ENCODE data around the gene GPN1. TPM values are rescaled to one million over a fixed set of nuclear protein-coding genes. Genes with fewer than 3 reads are reported as not detected.
A peak's percentile ranks its signal among the peaks of the same experiment; 100 is the strongest.

The GPN1 gene
- total RNA-seq, 4 donors from 2014 or later, result 21.0 to 30.0 (median 25.0) TPM

DNA sequence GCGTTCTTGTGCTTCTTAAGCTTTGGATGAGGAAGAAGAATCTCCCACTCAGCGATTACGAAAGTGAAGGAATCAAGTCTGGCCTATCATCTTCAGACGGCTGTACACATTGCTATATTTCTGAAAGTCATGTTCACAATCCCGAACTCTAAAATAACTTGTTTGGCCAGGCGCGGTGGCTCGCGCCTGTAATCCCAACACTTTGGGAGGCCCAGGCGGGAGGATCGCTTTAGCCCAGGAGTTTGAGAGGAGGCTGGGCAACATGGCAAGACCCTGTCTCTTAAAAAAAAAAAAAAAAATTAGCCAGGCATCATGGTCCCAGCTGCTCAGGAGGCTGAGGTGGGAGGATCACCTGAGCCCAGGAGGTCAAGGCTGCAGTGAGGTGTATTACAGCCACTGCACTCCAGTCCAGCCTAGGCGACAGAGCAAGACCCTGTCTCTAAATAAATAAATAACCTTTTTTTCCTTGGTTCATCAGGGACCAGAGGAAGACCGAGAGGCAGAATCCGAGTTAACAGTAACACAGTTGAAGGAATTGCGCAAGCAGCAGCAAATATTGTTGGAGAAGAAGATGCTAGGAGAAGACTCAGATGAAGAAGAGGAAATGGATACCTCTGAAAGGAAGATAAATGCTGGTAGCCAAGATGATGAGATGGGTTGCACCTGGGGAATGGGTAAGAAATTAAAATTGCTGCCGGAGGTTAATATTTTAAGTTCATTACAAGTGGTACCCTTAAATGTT, 35.9 kb downstream of the GPN1 start:
- Histone ChIP-seq H3K9me3 (no peaks in the 10 kb centered on the region), H3K27me3 (no peaks in the 10 kb centered on the region), H3K4me1 (peaks cover 29 to 31% of the 10 kb centered on the region in 2 donors), H3K36me3 (peaks cover 6 to 59% of the 10 kb centered on the region in 2 donors), H3K4me3 (peak overlapping the region; percentile 90 to 100 (median 98)), H3K27ac (peak overlapping the region in 2 of 4 donors; percentile 93 to 99)
- DNase-seq, result no peak
- no peak for ATAC-seq
- in situ Hi-C loops (cut with MboI; ENCODE audit: low sequenced_read_pairs in 4 of 4), result no loop called here
- TF ChIP-seq, protein P1, sequence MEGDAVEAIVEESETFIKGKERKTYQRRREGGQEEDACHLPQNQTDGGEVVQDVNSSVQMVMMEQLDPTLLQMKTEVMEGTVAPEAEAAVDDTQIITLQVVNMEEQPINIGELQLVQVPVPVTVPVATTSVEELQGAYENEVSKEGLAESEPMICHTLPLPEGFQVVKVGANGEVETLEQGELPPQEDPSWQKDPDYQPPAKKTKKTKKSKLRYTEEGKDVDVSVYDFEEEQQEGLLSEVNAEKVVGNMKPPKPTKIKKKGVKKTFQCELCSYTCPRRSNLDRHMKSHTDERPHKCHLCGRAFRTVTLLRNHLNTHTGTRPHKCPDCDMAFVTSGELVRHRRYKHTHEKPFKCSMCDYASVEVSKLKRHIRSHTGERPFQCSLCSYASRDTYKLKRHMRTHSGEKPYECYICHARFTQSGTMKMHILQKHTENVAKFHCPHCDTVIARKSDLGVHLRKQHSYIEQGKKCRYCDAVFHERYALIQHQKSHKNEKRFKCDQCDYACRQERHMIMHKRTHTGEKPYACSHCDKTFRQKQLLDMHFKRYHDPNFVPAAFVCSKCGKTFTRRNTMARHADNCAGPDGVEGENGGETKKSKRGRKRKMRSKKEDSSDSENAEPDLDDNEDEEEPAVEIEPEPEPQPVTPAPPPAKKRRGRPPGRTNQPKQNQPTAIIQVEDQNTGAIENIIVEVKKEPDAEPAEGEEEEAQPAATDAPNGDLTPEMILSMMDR (IDR thresholded peaks at IDR 0.05 in 4 of 5, conservative IDR thresholded peaks at IDR 0.05 in 1 of 5), result no peak
- TF ChIP-seq POLR2A (IDR thresholded peaks at IDR 0.05), result no peak
- intact Hi-C loops (cut with DNase I; ENCODE audit: low total_unique reads), result loop anchor here (10.0 kb wide), 1 partner anchor 180 kb away; the partner anchor contains the start of gene IFT172

GRCh38 chr2:27667446-27667845, 38.6 kb downstream of the GPN1 start:
- H3K4me1 ChIP-seq, result peaks cover 24 to 26% of the 10 kb centered on the region in 2 donors
- DNase-seq, result no peak
- intact Hi-C loops (cut with DNase I; ENCODE audit: low total_unique reads) (loop anchor here (10.0 kb wide), 1 partner anchor 183 kb away; the partner anchor contains the start of gene IFT172), in situ Hi-C loops (cut with MboI; ENCODE audit: low sequenced_read_pairs in 4 of 4) (no loop called here)
- H3K36me3 ChIP-seq, result peaks cover 3 to 58% of the 10 kb centered on the region in 2 donors
- H3K4me3 ChIP-seq, result no peak overlapping the region
- H3K27me3 ChIP-seq, result no peaks in the 10 kb centered on the region
- TF ChIP-seq, protein P1 (IDR thresholded peaks at IDR 0.05 in 4 of 5, conservative IDR thresholded peaks at IDR 0.05 in 1 of 5), result no peak
- no peak for TF ChIP-seq POLR2A (IDR thresholded peaks at IDR 0.05)
- ATAC-seq, result no peak
- H3K27ac ChIP-seq, result no peak overlapping the region
- H3K9me3 ChIP-seq, result no peaks in the 10 kb centered on the region

DNA sequence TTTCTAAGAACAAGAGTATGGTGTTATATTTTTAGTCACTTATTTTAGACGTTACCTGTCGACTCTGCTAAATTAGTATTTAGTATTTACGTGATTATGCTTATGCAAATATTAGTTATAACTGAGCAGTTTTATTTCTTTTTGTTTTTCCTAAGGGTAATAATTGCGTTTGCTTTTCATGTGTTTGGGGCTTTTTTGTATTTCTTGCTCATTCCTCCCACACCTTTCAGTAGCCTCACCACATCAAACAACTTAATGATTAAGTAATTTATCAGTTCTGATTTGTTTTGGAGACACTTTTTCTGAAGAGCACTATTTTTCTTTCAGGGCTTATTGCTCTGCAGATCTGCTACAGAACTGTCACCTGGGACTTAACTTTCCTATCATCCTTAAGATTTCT, 42.4 kb downstream of the GPN1 start:
- Histone ChIP-seq H3K4me3 (no peak overlapping the region), H3K4me1 (peaks cover 5 to 9% of the 10 kb centered on the region in 2 donors), H3K36me3 (peaks cover 6 to 69% of the 10 kb centered on the region in 2 donors), H3K9me3 (no peaks in the 10 kb centered on the region), H3K27me3 (no peaks in the 10 kb centered on the region), H3K27ac (no peak overlapping the region)
- intact Hi-C loops (cut with DNase I; ENCODE audit: low total_unique reads) (no loop called here), in situ Hi-C loops (cut with MboI; ENCODE audit: low sequenced_read_pairs in 4 of 4) (no loop called here)
- DNase-seq, result no peak
- no peak for ATAC-seq
- TF ChIP-seq, protein P1 (IDR thresholded peaks at IDR 0.05 in 4 of 5, conservative IDR thresholded peaks at IDR 0.05 in 1 of 5), result no peak
- TF ChIP-seq POLR2A (IDR thresholded peaks at IDR 0.05), result no peak

GRCh38 chr2:27672723-27673486, 44.1 kb downstream of the GPN1 start:
- peaks cover 5 to 9% of the 10 kb centered on the region in 2 donors for H3K4me1 ChIP-seq
- H3K27ac ChIP-seq, result peak overlapping the region in 3 of 4 donors; percentile 50 to 63 (median 60)
- intact Hi-C loops (cut with DNase I; ENCODE audit: low total_unique reads) (no loop called here), in situ Hi-C loops (cut with MboI; ENCODE audit: low sequenced_read_pairs in 4 of 4) (no loop called here)
- DNase-seq, result no peak
- no peaks in the 10 kb centered on the region for H3K9me3 ChIP-seq
- H3K27me3 ChIP-seq, result no peaks in the 10 kb centered on the region
- peaks cover 3 to 70% of the 10 kb centered on the region in 2 donors for H3K36me3 ChIP-seq
- no peak overlapping the region for H3K4me3 ChIP-seq
- TF ChIP-seq POLR2A (IDR thresholded peaks at IDR 0.05), result no peak
- TF ChIP-seq, protein P1 (IDR thresholded peaks at IDR 0.05 in 4 of 5, conservative IDR thresholded peaks at IDR 0.05 in 1 of 5), result no peak
- peak; percentile 80 to 92 for ATAC-seq

All from gastrocnemius medialis (tissue), 4 donors.